ENCODE results near the gene FLT1.

GRCh38 chr13:28320209-28320608, 174.7 kb downstream of the FLT1 start:
- TF ChIP-seq REST (IDR thresholded peaks at IDR 0.05; ENCODE audit: insufficient read depth in 1 of 2, low read depth in 2 of 2, low read length in 2 of 2): no peak
- TF ChIP-seq SIN3A (IDR thresholded peaks at IDR 0.05; ENCODE audit: borderline replicate concordance, insufficient read depth, low read length): no peak
- TF ChIP-seq FOXP2 (optimal IDR thresholded peaks at IDR 0.05; ENCODE audit: borderline replicate concordance, extremely low read depth, extremely low read length, insufficient read depth): no peak
- no peak for TF ChIP-seq TAF1 (IDR thresholded peaks at IDR 0.05; ENCODE audit: borderline replicate concordance, insufficient read depth, low read length)
